Liver (tissue), 9 donors: ENCODE results near the gene MSANTD7. TPM values are rescaled to one million over a fixed set of nuclear protein-coding genes. Genes with fewer than 3 reads are reported as not detected.

Experiments
- DNase-seq: peaks from one replicate; pipeline ENCODE4 v3.0.0-alpha.2; 2017; ENCODE audit warnings: low spot score
- H3K27ac ChIP-seq, 2 donors: one replicate each; pipeline ENCODE4 v1.7.0; 2013; ENCODE audit warnings: inconsistent platforms in 2 of 2, low read length in 2 of 2, control low read depth in 1 of 2, low read depth in 1 of 2, mild to moderate bottlenecking in 1 of 2
- H3K27me3 ChIP-seq, 4 donors: one replicate each; pipeline versions ENCODE4 v1.6.1 to v1.7.0; 2013; ENCODE audit warnings: low read length in 3 of 4, inconsistent platforms in 1 of 4, mild to moderate bottlenecking in 1 of 4, moderate library complexity in 1 of 4; ENCODE audit not compliant: control insufficient read depth in 4 of 4, insufficient read depth in 4 of 4
- H3K36me3 ChIP-seq, 4 donors: one replicate each; pipeline versions ENCODE4 v1.6.1 to v1.7.0; 2013; ENCODE audit warnings: low read length in 3 of 4, mild to moderate bottlenecking in 3 of 4, low read depth in 1 of 4, moderate library complexity in 1 of 4; ENCODE audit not compliant: control insufficient read depth in 4 of 4, insufficient read depth in 3 of 4
- H3K4me1 ChIP-seq, 4 donors: one replicate each; pipeline versions ENCODE4 v1.6.1 to v1.7.0; 2013; ENCODE audit warnings: low read length in 3 of 4, mild to moderate bottlenecking in 3 of 4, moderate library complexity in 1 of 4; ENCODE audit not compliant: control insufficient read depth in 4 of 4, insufficient read depth in 4 of 4
- H3K4me3 ChIP-seq, 3 donors: one replicate each; pipeline versions ENCODE4 v1.6.1 to v1.7.0; 2013; ENCODE audit warnings: low read length in 3 of 3, control low read depth in 1 of 3, low read depth in 1 of 3, mild to moderate bottlenecking in 1 of 3
- H3K9ac ChIP-seq, 2 donors: one replicate each; pipeline ENCODE4 v1.7.0; 2013; ENCODE audit warnings: low read length in 2 of 2, mild to moderate bottlenecking in 2 of 2, moderate library complexity in 2 of 2, control low read depth in 1 of 2, low read depth in 1 of 2
- H3K9me3 ChIP-seq, 4 donors: one replicate each; pipeline versions ENCODE4 v1.6.1 to v1.7.0; 2013; ENCODE audit warnings: low read length in 3 of 4; ENCODE audit not compliant: control insufficient read depth in 4 of 4
- CTCF ChIP-seq: fragments of 150-350 bp; IDR thresholded peaks from 2 replicates; pipeline ENCODE4 v1.5.1; 2017; ENCODE audit warnings: improper control_type of control experiment, low read depth, low read length; ENCODE audit not compliant: missing input control
- EGR1 ChIP-seq, 2 donors: IDR thresholded peaks; 2 replicates each; pipeline ENCODE4 v1.6.1; 2016 to 2018; ENCODE audit warnings: antibody characterized with exemption in 2 of 2, low read depth in 2 of 2
- FOXA1 ChIP-seq: IDR thresholded peaks from 2 replicates; pipeline ENCODE4 v1.6.1; 2016; ENCODE audit warnings: antibody characterized with exemption
- FOXA2 ChIP-seq: IDR thresholded peaks from 2 replicates; pipeline ENCODE4 v1.6.1; 2016; ENCODE audit warnings: antibody characterized with exemption
- GABPA ChIP-seq, 2 donors: IDR thresholded peaks in 1 of 2; conservative IDR thresholded peaks in 1 of 2; 2 replicates each; pipeline ENCODE4 v1.6.1; 2016; ENCODE audit warnings: antibody characterized with exemption in 2 of 2, mild to moderate bottlenecking in 1 of 2, moderate library complexity in 1 of 2
- HNF4A ChIP-seq, 2 donors: conservative IDR thresholded peaks; 2 replicates each; pipeline ENCODE4 v1.6.1; 2016; ENCODE audit warnings: antibody characterized with exemption in 2 of 2, mild to moderate bottlenecking in 2 of 2
- JUND ChIP-seq, 2 donors: IDR thresholded peaks; 2 replicates each; pipeline ENCODE4 v1.6.1; 2016; ENCODE audit warnings: antibody characterized with exemption in 2 of 2
- MAX ChIP-seq: IDR thresholded peaks from 2 replicates; pipeline ENCODE4 v1.6.1; 2016; ENCODE audit warnings: antibody characterized with exemption
- NR2F2 ChIP-seq: IDR thresholded peaks from 2 replicates; pipeline ENCODE4 v1.6.1; 2016; ENCODE audit warnings: antibody characterized with exemption
- RAD21 ChIP-seq, 2 donors: IDR thresholded peaks; 2 replicates each; pipeline ENCODE4 v1.6.1; 2016; ENCODE audit warnings: antibody characterized with exemption in 2 of 2, mild to moderate bottlenecking in 2 of 2
- REST ChIP-seq: IDR thresholded peaks from 2 replicates; pipeline ENCODE4 v1.6.1; 2016; ENCODE audit warnings: antibody characterized with exemption, mild to moderate bottlenecking
- RXRA ChIP-seq, 2 donors: IDR thresholded peaks; 2 replicates each; pipeline ENCODE4 v1.6.1; 2017 to 2018; ENCODE audit warnings: antibody characterized with exemption in 2 of 2, mild to moderate bottlenecking in 1 of 2
- SP1 ChIP-seq: IDR thresholded peaks from 2 replicates; pipeline ENCODE4 v1.6.1; 2018; ENCODE audit warnings: antibody characterized with exemption, mild to moderate bottlenecking
- TAF1 ChIP-seq: conservative IDR thresholded peaks from 2 replicates; pipeline ENCODE4 v1.6.1; 2016; ENCODE audit warnings: antibody characterized with exemption, mild to moderate bottlenecking
- YY1 ChIP-seq: IDR thresholded peaks from 2 replicates; pipeline ENCODE4 v1.6.1; 2016; ENCODE audit warnings: antibody characterized with exemption, mild to moderate bottlenecking
- ZBTB33 ChIP-seq: IDR thresholded peaks from 2 replicates; pipeline ENCODE4 v1.6.1; 2016; ENCODE audit warnings: antibody characterized with exemption
- WGBS: extraction: QIAGEN DNeasy Blood & Tissue Kit; methylation state at CpG from one replicate; pipeline ENCODE4 v1.1.7; 2013; 5-methylcytosine and 5-hydroxymethylcytosine counted together
- polyA plus RNA-seq, 2 donors: library from polyadenylated mRNA; stranded (reverse) in 1 of 2; unstranded in 1 of 2; fragments of 200-250 nt in 1 of 2; fragments of >200 nt in 1 of 2; fragmentation: Nextera tagmentation in 1 of 2; extraction: Ambion mirVana in 1 of 2; gene quantifications; one replicate each; pipeline versions ENCODE4 v1.2.1 to v1.2.3, GENCODE V29; 2013 to 2015
- total RNA-seq, 2 donors: library from RNA; depleted of rRNA; stranded (reverse); fragments of >200 nt; gene quantifications; one replicate each; pipeline ENCODE4 v1.2.3, GENCODE V29; 2014
- donor health status: healthy.
- donor health status: healthy.
- donor health status: healthy.
- donor health status: healthy.
- donor health status: healthy.

The MSANTD7 gene
- total and polyA plus RNA-seq, 4 donors, result 0.82 to 8.5 (median 3.5) TPM

GRCh38 chr10:14826076-14826829 lies 11.9 kb upstream of the MSANTD7 start:
- no peaks in the 10 kb centered on the region for H3K36me3 ChIP-seq
- H3K9me3 ChIP-seq, result no peaks in the 10 kb centered on the region
- no peak for DNase-seq
- no peak overlapping the region for H3K4me3 ChIP-seq
- H3K27me3 ChIP-seq, result no peaks in the 10 kb centered on the region
- H3K27ac ChIP-seq, result no peak overlapping the region
- TF ChIP-seq FOXA2 (no peak), RXRA (IDR thresholded peaks at IDR 0.05) (no peak), CTCF (no peak), SP1 (no peak), YY1 (no peak)
- H3K4me1 ChIP-seq, result no peaks in the 10 kb centered on the region
- no peak overlapping the region for H3K9ac ChIP-seq
- 78% methylated on average over 1 of the region's 1 CpG for WGBS

- H3K4me1 ChIP-seq, result peaks cover 0 to 8% (median 3%) of the 10 kb centered on the region in 4 donors
- H3K9me3 ChIP-seq, result no peaks in the 10 kb centered on the region
- TF ChIP-seq JUND (IDR thresholded peaks at IDR 0.05) (no peak), FOXA1 (no peak), ZBTB33 (no peak), RAD21 (IDR thresholded peaks at IDR 0.05) (no peak), EGR1 (IDR thresholded peaks at IDR 0.05; ENCODE audit: low read depth in 2 of 2) (no peak), TAF1 (no peak), YY1 (no peak), NR2F2 (no peak), MAX (no peak), REST (no peak), HNF4A (conservative IDR thresholded peaks at IDR 0.05) (no peak), GABPA (IDR thresholded peaks at IDR 0.05 in 1 of 2, conservative IDR thresholded peaks at IDR 0.05 in 1 of 2) (no peak), RXRA (IDR thresholded peaks at IDR 0.05) (no peak)
- H3K27ac ChIP-seq, result no peak overlapping the region
- peaks cover 0 to 3% (median 0%) of the 10 kb centered on the region in 4 donors for H3K36me3 ChIP-seq
- 88% methylated on average over 3 of the region's 3 CpGs for WGBS
- no peak for DNase-seq
- H3K27me3 ChIP-seq, result no peaks in the 10 kb centered on the region
- H3K4me3 ChIP-seq, result no peak overlapping the region
- no peak overlapping the region for H3K9ac ChIP-seq
These were observed 5.0 kb upstream of the MSANTD7 start for GRCh38 chr10:14833106-14833505.
